IMR-90 (cell line): ENCODE measurements around the gene IL22RA1. TPM values are rescaled to one million over a fixed set of nuclear protein-coding genes. Genes with fewer than 3 reads are reported as not detected.

ENCODE experiments used
- ATAC-seq: fragments of 200-7000 bp; cut with Tn5 transposase; 2 replicates; pipeline ENCODE4 v1.9.1; 2020; ENCODE audit warnings: low read depth, mild to moderate bottlenecking, moderate library complexity
- BruUV-seq: library from RNA; stranded (reverse); fragments of 400-500 nt; replicated peaks from 2 replicates; lab custom pipeline; 2021; lab: Mats Ljungman, UMichigan
- CTCF ChIA-PET: fragments of 300-600 bp; formaldehyde crosslinking; extraction: SDS; loops from one replicate; lab custom pipeline; 2021; ENCODE audit warnings: antibody characterized with exemption; lab: Yijun Ruan, JAX
- POLR2A ChIA-PET: fragments of 300-600 bp; sonication (Branson Sonifier 250); formaldehyde crosslinking; loops from one replicate; lab custom pipeline; 2022; ENCODE audit warnings: antibody characterized with exemption; ENCODE audit not compliant: unreplicated experiment; lab: Charles Lee
- DNase-seq: peaks from one replicate; pipeline ENCODE4 v3.0.0; 2013
- H2AFZ ChIP-seq: replicated peaks from 2 replicates; pipeline ENCODE3; 2013; ENCODE audit warnings: low read length, mild to moderate bottlenecking; ENCODE audit not compliant: poor library complexity
- H2AK5ac ChIP-seq: 2 replicates; pipeline ENCODE4 v1.6.1; 2013; ENCODE audit warnings: low read depth, low read length, inconsistent platforms
- H2AK9ac ChIP-seq: replicated peaks from 2 replicates; pipeline ENCODE3; 2013; ENCODE audit warnings: mild to moderate bottlenecking, low read depth, low read length, moderate library complexity; ENCODE audit not compliant: poor library complexity
- H2BK120ac ChIP-seq: 2 replicates; pipeline ENCODE4 v1.6.1; 2013; ENCODE audit warnings: low read depth, low read length, inconsistent platforms
- H2BK15ac ChIP-seq: 3 replicates; pipeline ENCODE4 v1.6.1; 2013; ENCODE audit warnings: low read depth, low read length, inconsistent platforms
- H2BK20ac ChIP-seq: 2 replicates; pipeline ENCODE4 v1.6.1; 2013; ENCODE audit warnings: low read depth, mild to moderate bottlenecking, inconsistent platforms, low read length, moderate library complexity
- H2BK5ac ChIP-seq: 2 replicates; pipeline ENCODE4 v1.6.1; 2013; ENCODE audit warnings: mild to moderate bottlenecking, low read depth, low read length, inconsistent platforms; ENCODE audit not compliant: poor library complexity, severe bottlenecking
- H3K14ac ChIP-seq: replicated peaks from 2 replicates; pipeline ENCODE4 v1.6.1; 2013; ENCODE audit warnings: low read depth, low read length, inconsistent platforms
- H3K18ac ChIP-seq: 2 replicates; pipeline ENCODE4 v1.6.1; 2013; ENCODE audit warnings: low read depth, low read length, control low read depth
- H3K23ac ChIP-seq: 2 replicates; pipeline ENCODE4 v1.6.1; 2013; ENCODE audit warnings: low read depth, low read length, inconsistent platforms
- H3K27ac ChIP-seq: 2 replicates; pipeline ENCODE4 v1.5.1; 2013; ENCODE audit warnings: mild to moderate bottlenecking, control low read depth, low read length; ENCODE audit not compliant: insufficient read depth
- H3K27me3 ChIP-seq: 2 replicates; pipeline ENCODE4 v1.6.1; 2013; ENCODE audit warnings: low read length; ENCODE audit not compliant: control insufficient read depth, insufficient read depth
- H3K36me3 ChIP-seq: 2 replicates; pipeline ENCODE4 v1.6.1; 2013; ENCODE audit warnings: low read length, mixed read lengths; ENCODE audit not compliant: control insufficient read depth, insufficient read depth
- H3K4ac ChIP-seq: 2 replicates; pipeline ENCODE4 v1.6.1; 2013; ENCODE audit warnings: low read depth, low read length, inconsistent platforms
- H3K4me1 ChIP-seq: 2 replicates; pipeline ENCODE4 v1.6.1; 2013; ENCODE audit warnings: low read length, mixed read lengths; ENCODE audit not compliant: control insufficient read depth, insufficient read depth
- H3K4me2 ChIP-seq: 2 replicates; pipeline ENCODE4 v1.6.1; 2013; ENCODE audit warnings: low read depth, mild to moderate bottlenecking, control low read depth, low read length, moderate library complexity
- H3K4me3 ChIP-seq: 2 replicates; pipeline ENCODE4 v1.5.1; 2013; ENCODE audit warnings: low read depth, mild to moderate bottlenecking, control low read depth, low read length, moderate library complexity; ENCODE audit not compliant: insufficient read depth
- H3K56ac ChIP-seq: 2 replicates; pipeline ENCODE4 v1.6.1; 2013; ENCODE audit warnings: low read length, inconsistent platforms; ENCODE audit not compliant: insufficient read depth; ENCODE audit errors: extremely low read depth
- H3K79me1 ChIP-seq, 2 experiments: 2 replicates each; pipeline ENCODE4 v1.6.1; 2013; ENCODE audit warnings: low read length in 2 of 2, inconsistent platforms in 1 of 2, low read depth in 1 of 2
- H3K9ac ChIP-seq: 2 replicates; pipeline ENCODE4 v1.6.1; 2013; ENCODE audit warnings: low read depth, low read length, control low read depth
- H3K9me1 ChIP-seq: 2 replicates; pipeline ENCODE4 v1.6.1; 2013; ENCODE audit warnings: low read length, inconsistent platforms; ENCODE audit not compliant: insufficient read depth
- H3K9me3 ChIP-seq: 2 replicates; pipeline ENCODE4 v1.6.1; 2013; ENCODE audit warnings: low read length; ENCODE audit not compliant: control insufficient read depth, insufficient read depth
- H4K20me1 ChIP-seq: 2 replicates; pipeline ENCODE4 v1.6.1; 2013; ENCODE audit warnings: low read length, inconsistent platforms; ENCODE audit not compliant: insufficient read depth
- H4K5ac ChIP-seq: 2 replicates; pipeline ENCODE4 v1.6.1; 2013; ENCODE audit warnings: mild to moderate bottlenecking, low read depth, low read length, control low read depth
- H4K8ac ChIP-seq, 2 experiments: 2 replicates each; pipeline ENCODE4 v1.6.1; 2013; ENCODE audit warnings: low read depth in 2 of 2, low read length in 2 of 2, control low read depth in 1 of 2, inconsistent platforms in 1 of 2
- H4K91ac ChIP-seq: 2 replicates; pipeline ENCODE4 v1.6.1; 2013; ENCODE audit warnings: low read depth, low read length, inconsistent platforms; ENCODE audit not compliant: insufficient read depth
- CTCF ChIP-seq: conservative IDR thresholded peaks from 2 replicates; pipeline ENCODE4 v1.5.1; 2012; ENCODE audit warnings: mild to moderate bottlenecking, low read depth, low read length, improper control_type of control experiment
- MAZ ChIP-seq: IDR thresholded peaks from 2 replicates; pipeline ENCODE4 v1.6.1; 2012; ENCODE audit warnings: low read depth, mild to moderate bottlenecking, low read length, improper control_type of control experiment, moderate library complexity, borderline replicate concordance
- MXI1 ChIP-seq: IDR thresholded peaks from 2 replicates; pipeline ENCODE4 v1.6.1; 2012; ENCODE audit warnings: low read depth, mild to moderate bottlenecking, low read length, moderate library complexity, borderline replicate concordance
- RAD21 ChIP-seq: IDR thresholded peaks from 2 replicates; pipeline ENCODE4 v1.6.1; 2012; ENCODE audit warnings: low read length, improper control_type of control experiment
- RCOR1 ChIP-seq: IDR thresholded peaks from 2 replicates; pipeline ENCODE4 v1.6.1; 2012; ENCODE audit warnings: mild to moderate bottlenecking, low read length, improper control_type of control experiment; ENCODE audit not compliant: insufficient replicate concordance
- SMC3 ChIP-seq: fragments of 150-350 bp; IDR thresholded peaks from 2 replicates; pipeline ENCODE4 v1.6.1; 2016; ENCODE audit warnings: low read depth, mild to moderate bottlenecking, antibody characterized with exemption, low read length, moderate library complexity
- WGBS, 2 experiments: methylation state at CpG; one replicate each; pipeline versions ENCODE4 v1.1.5 to v1.1.7; 2013; ENCODE audit warnings: missing lambda C conversion rate in 2 of 2; ENCODE audit not compliant: insufficient read length in 1 of 2; ENCODE audit errors: extremely low coverage in 2 of 2; 5-methylcytosine and 5-hydroxymethylcytosine counted together
- dilution Hi-C: fragments of 300-500 bp; cut with HindIII; formaldehyde crosslinking; loops from one replicate; pipeline ENCODE4 v1.14.3; 2018; ENCODE audit warnings: low sequenced_read_pairs; ENCODE audit not compliant: unreplicated experiment
- in situ Hi-C: fragments of 300-500 bp; cut with MboI; formaldehyde crosslinking; loops from 3 replicates; pipeline ENCODE4 v1.14.3; 2019; ENCODE audit warnings: low sequenced_read_pairs, inconsistent platforms, mixed read lengths
- intact Hi-C: fragments of 100-400 bp; cut with micrococcal nuclease; formaldehyde crosslinking; loops from 2 replicates; pipeline ENCODE4 v1.10.0; 2022
- polyA plus RNA-seq, 3 experiments: library from polyadenylated mRNA; depleted of rRNA; stranded (reverse); fragments of >200 nt; gene quantifications; 2 replicates each; pipeline ENCODE4 v1.2.3, GENCODE V29; 2012; ENCODE audit warnings: low replicate concordance in 1 of 3
- total RNA-seq: library from RNA; depleted of rRNA; stranded (reverse); fragments of >200 nt; gene quantifications from 2 replicates; pipeline ENCODE4 v1.2.3, GENCODE V29; 2012

IL22RA1 gene
- total and polyA plus RNA-seq, 2 of the 4 experiments (the other 2 are of a cell fraction), result not detected

- WGBS, 2 experiments, result no CpG with 5 or more reads among the region's 15 CpGs
- Histone ChIP-seq H2BK5ac (no peak overlapping the region), H4K20me1 (no peaks in the 10 kb centered on the region; the same call in none of the 2 replicates), H3K4me1 (no peaks in the 10 kb centered on the region), H4K8ac (no peak overlapping the region), H3K36me3 (no peaks in the 10 kb centered on the region), H4K91ac (no peak overlapping the region), H3K9me1 (no peaks in the 10 kb centered on the region), H3K4ac (no peak overlapping the region), H2BK20ac (no peak overlapping the region), H3K56ac (no peak overlapping the region), H2AFZ (peak overlapping the region; percentile 83), H4K5ac (no peak overlapping the region), H3K27ac (no peak overlapping the region), H2AK9ac (peak overlapping the region; percentile 87), H3K18ac (no peak overlapping the region), H3K9ac (no peak overlapping the region), H3K14ac (no peak overlapping the region), H2BK15ac (no peak overlapping the region), H3K23ac (no peak overlapping the region), H3K79me1 (no peaks in the 10 kb centered on the region), H3K4me2 (no peak overlapping the region; the same call in 1 of the 2 replicates), H3K27me3 (peaks cover 30% of the 10 kb centered on the region; the same call in 1 of the 2 replicates), H2AK5ac (no peak overlapping the region), H3K4me3 (no peak overlapping the region), H3K9me3 (no peaks in the 10 kb centered on the region), H2BK120ac (no peak overlapping the region)
- CTCF ChIA-PET, result interaction anchor here (1.0 to 1.4 kb wide), 2 partner anchors 10 to 20 kb away, joined by 3 read pairs; no protein-coding TSS in a partner anchor
- POLR2A ChIA-PET, result no interaction called here
- ATAC-seq, result peak; percentile 99
- in situ Hi-C loops, result no loop called here
- TF ChIP-seq MAZ, result peak; percentile 42; the same call in 1 of the 2 replicates
- TF ChIP-seq RCOR1, result no peak
- TF ChIP-seq CTCF, result peak; percentile 90
- peak; percentile 86 for TF ChIP-seq SMC3
- TF ChIP-seq MXI1, result no peak
- TF ChIP-seq RAD21, result peak; percentile 88
- peak; percentile 71 for DNase-seq
- dilution Hi-C loops, result no loop called here
- no TSS peak for BruUV-seq
- intact Hi-C loops, result loop anchor here (1.0 to 5.0 kb wide), 3 partner anchors 128 to 551 kb away; no protein-coding TSS in a partner anchor
These were observed 72.0 kb downstream of the IL22RA1 start for GRCh38 chr1:24070821-24071393.
